HG02885 (cell line): ENCODE results near the gene NXPH3.

Source experiments
- ATAC-seq: cut with Tn5 transposase; IDR thresholded peaks from one replicate; pipeline ENCODE4 v1.9.1; 2021; ENCODE audit warnings: mild to moderate bottlenecking; ENCODE audit not compliant: unreplicated experiment, poor library complexity

The NXPH3 gene

DNA sequence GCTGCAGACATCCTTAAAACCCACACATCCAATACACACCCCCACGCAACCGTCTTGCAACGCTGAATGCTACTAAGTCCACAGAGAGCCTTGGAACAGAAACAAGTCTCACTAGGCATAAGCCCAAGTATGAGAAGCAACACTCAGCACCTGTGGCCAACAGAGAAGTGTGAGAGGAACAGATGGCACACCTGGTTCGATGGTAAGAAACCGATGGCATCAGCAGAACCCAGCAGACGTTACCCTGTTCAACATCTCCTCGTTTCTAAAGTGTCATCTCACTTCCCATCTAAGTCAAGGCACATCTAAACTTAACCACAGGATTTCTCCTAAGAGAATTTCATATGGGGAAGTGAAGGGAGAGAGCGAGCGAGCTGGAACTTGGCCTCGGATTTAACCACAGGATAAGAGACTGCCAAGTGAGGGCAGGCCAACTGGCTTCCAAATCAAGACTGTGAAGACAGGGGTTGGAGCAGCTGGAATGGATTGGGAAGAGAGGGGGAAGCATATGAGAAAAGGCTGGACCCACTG, 41.0 kb downstream of the NXPH3 start:
- ATAC-seq = no peak

DNA sequence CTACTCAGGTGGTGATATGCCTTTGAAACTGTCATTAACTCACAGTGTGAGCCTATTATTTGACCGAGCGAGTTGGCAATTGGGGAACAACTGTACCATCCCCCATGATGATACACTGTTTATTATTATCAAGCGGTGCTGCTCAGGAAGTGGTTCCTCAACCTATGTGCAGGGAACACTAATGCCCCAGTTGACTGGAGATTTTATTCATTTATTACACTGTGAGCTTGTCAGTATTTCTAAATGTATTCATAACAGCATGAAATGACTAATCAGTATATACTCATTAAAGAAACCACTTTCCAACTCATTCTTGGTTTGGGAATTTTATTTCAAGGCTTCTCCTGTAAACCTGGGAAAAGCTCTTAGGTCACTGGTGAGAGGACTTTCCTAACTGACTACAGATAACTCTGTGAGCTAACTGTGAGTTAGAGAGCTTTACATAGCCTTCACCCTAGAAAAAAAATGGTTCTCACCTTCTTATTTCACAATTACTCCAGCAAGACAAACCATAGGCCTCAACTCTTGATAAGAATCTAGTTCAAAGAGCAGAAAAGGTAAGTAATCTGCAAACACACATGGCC, 42.4 kb downstream of the NXPH3 start:
- ATAC-seq = no peak

DNA sequence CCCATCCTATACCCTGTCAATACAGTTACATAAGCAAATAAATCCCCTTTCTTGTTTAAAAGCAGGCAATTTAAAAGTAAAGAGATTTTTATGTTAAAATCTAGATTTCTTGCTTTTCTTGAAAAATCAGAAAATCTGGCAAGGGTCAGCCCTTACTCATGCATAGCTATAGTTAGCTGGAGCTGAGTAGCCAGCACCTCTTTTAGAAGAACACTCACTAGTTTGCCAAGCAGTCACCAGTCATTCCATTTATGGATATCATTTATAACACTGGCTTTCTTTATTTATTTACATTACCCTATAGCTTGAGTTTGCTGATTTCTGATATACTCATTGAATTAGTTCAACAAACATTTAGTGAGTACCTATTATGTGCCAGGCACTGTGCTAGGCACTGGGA, 45.7 kb downstream of the NXPH3 start:
- no peak for ATAC-seq

DNA sequence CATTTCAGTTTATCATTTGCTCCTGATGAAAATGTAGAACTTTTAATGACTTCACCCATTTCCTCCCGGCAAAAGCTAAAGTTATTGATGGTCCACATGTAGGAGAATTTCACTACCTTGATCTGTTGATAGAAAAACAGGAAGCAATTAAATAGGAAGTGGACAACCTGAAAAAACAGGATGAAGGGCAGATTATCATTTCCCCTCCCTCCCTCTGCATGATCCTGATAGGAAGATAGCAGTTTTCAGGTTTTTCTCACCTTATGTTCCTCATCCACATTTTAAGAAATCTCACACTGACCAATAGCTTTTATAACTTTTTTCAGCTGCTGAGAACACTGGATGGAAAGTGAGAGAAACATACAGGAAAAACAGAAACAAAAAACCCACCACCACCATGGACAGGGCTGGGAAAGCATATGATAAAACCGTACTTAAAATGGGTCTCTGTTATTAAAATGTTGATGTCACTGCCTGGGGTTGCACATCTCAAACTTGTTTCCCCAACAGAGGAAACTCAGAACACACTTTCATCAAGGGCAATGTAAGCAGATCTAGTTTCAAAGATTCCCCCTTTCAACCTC, 46.4 kb downstream of the NXPH3 start:
- no peak for ATAC-seq

DNA sequence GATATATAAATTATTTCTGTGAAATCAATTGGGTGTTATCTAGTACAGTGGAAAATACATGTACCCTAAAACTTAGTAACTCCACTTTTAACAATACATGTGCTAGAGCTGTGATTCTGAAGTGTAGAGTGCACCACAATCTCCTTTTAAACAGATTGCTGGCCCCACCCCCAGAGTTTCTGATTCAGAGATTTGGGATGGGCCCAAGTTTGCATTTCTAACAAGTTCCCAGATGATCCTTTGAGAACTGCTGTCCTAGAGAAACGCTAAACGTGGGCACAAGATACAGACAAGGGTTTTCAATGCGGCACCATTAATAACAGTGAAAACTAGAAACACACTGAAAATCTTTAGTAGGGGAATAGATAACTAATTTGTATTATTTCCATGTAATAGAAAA, 49.2 kb downstream of the NXPH3 start:
- ATAC-seq = no peak

DNA sequence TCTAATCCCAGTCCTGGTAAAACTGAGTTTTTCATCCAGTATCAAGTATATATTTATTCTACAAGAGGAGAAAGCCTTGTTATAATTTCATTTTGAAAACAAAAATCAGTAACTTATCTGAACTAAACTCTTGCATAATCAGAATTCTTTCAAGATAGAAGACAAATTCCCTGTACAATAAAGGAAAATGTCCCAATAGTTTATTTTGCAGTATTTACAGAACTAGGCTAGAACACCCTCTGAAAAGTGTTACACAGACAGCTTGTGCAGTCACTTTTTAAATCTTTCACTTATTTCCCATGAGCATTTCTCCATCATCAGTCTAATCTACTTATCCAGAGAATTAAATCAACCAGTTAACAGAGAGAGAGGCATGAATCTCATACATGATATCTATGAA, 53.8 kb downstream of the NXPH3 start:
- ATAC-seq = no peak

DNA sequence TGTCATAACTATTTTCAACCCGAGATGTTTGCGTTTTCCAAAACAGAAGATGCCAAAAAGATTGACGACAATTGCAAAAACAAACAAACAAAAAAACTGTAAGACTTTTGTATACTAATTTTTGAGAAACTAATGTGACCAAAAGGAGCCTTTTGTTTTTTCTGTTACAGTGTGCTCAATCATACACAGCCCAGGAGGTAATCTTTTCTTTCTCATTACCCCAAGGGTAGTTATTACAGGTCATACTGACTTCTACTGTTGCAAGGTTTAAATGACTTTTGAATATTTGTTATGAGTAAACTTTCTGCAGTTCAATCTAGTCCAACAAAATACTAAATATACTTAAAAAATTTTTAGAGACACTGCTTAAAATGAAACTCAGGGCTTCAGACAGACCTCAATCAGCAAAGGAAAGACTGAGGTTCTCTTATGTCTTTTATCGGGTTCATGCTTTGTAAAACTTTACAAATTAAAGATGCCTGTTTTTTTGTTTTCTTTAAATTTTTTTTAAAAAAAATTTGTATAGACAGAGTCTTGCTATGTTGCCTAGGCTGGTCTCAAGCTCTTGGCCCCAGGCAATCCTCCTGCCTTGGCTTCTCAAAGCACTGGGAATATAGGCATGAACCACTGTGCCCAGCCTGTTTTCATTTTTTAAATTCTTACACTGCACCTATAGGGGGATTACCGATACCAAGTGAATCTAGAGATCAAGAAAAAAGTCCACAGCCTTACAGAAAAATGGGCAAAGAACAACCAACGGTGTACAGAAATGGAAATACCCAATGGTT, 54.6 kb downstream of the NXPH3 start:
- ATAC-seq = no peak

DNA sequence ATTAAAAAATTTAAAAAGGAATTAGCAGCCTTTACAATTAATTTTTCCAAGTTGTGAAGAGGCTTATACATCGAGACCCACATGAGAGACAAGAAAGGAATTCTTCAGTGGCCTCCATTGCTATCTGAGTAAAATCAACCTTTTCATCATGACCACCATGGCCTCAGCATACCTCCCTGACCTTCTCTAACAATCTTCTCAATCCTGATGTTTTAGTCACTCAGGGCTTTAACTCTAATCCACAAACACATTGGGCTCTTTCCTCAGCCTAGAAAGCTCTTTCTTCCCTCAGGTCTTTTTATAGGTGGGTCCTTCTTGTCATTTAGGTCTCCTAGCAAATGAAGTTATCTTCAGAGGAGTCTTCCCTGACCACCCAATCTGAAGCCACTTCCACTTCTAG, 55.8 kb downstream of the NXPH3 start:
- no peak for ATAC-seq
